ENCODE measurements around the gene FAM117B. TPM values are rescaled to one million over a fixed set of nuclear protein-coding genes. Genes with fewer than 3 reads are reported as not detected.

Gene FAM117B
- polyA plus RNA-seq, 1 donor (not counting 4 experiments of a cell fraction or from before 2014, with no cell fraction given), result 1.9 TPM

- no peak for TF ChIP-seq CTCF (optimal IDR thresholded peaks at IDR 0.05 in 1 of 3, IDR thresholded peaks at IDR 0.05 in 1 of 3, conservative IDR thresholded peaks at IDR 0.05 in 1 of 3; ENCODE audit: extremely low read depth in 1 of 3, insufficient read depth in 2 of 3, low read length in 3 of 3)
- TF ChIP-seq EZH2 (IDR thresholded peaks at IDR 0.05; ENCODE audit: low read length), result no peak
- no peak overlapping the region for H3K4me2 ChIP-seq (ENCODE audit: control insufficient read depth, extremely low read depth, insufficient read depth, low read depth, low read length)
- no peak overlapping the region for H3K9ac ChIP-seq (ENCODE audit: control insufficient read depth, extremely low read depth, insufficient read depth, low read length)
Measured at GRCh38 chr2:202771741-202772460, 137.1 kb downstream of the FAM117B start.

GRCh38 chr2:202773301-202773973, 138.7 kb downstream of the FAM117B start:
- no peaks in the 10 kb centered on the region for H3K36me3 ChIP-seq (ENCODE audit: control insufficient read depth in 2 of 2, extremely low read depth in 1 of 2, insufficient read depth in 2 of 2, low read length in 2 of 2)
- FAIRE-seq (no peak), DNase-seq (ENCODE audit: low read depth, low spot score) (no peak)
- no peak overlapping the region for H3K9ac ChIP-seq (ENCODE audit: control insufficient read depth, extremely low read depth, insufficient read depth, low read length)
- no peaks in the 10 kb centered on the region for H3K9me3 ChIP-seq (ENCODE audit: control insufficient read depth, low read depth, low read length)
- H2AFZ ChIP-seq (ENCODE audit: control insufficient read depth, low read length), result no peak overlapping the region
- TF ChIP-seq CTCF (optimal IDR thresholded peaks at IDR 0.05 in 1 of 3, IDR thresholded peaks at IDR 0.05 in 1 of 3, conservative IDR thresholded peaks at IDR 0.05 in 1 of 3; ENCODE audit: extremely low read depth in 1 of 3, insufficient read depth in 2 of 3, low read length in 3 of 3), result no peak
- TF ChIP-seq EZH2 (IDR thresholded peaks at IDR 0.05; ENCODE audit: low read length), result no peak
- no peak overlapping the region for H3K27ac ChIP-seq (ENCODE audit: control insufficient read depth, insufficient read depth, low read length)
- no peaks in the 10 kb centered on the region for H3K27me3 ChIP-seq (ENCODE audit: control insufficient read depth, extremely low read depth, insufficient read depth, low read length)
- no peaks in the 10 kb centered on the region for H3K79me2 ChIP-seq (ENCODE audit: control insufficient read depth, insufficient read depth, low read length)
- H4K20me1 ChIP-seq (ENCODE audit: control insufficient read depth, extremely low read depth, insufficient read depth, low read length), result no peaks in the 10 kb centered on the region
- no peaks in the 10 kb centered on the region for H3K9me1 ChIP-seq (ENCODE audit: control insufficient read depth, extremely low read depth, insufficient read depth, low read length)
- H3K4me3 ChIP-seq (ENCODE audit: control insufficient read depth in 2 of 3, extremely low read depth in 1 of 3, insufficient read depth in 2 of 3, low read depth in 1 of 3, low read length in 3 of 3), result no peak overlapping the region
- H3K4me1 ChIP-seq (ENCODE audit: control insufficient read depth, extremely low read depth, insufficient read depth, low read length), result no peaks in the 10 kb centered on the region
- H3K4me2 ChIP-seq (ENCODE audit: control insufficient read depth, extremely low read depth, insufficient read depth, low read depth, low read length), result no peak overlapping the region
- dilution Hi-C loops (cut with MboI; ENCODE audit: extremely low pct_ligation_motif_present, low sequenced_read_pairs), result no loop called here

More at GRCh38 chr2:202771741-202772460, 137.1 kb downstream of the FAM117B start:
- Histone ChIP-seq H3K9me1 (ENCODE audit: control insufficient read depth, extremely low read depth, insufficient read depth, low read length) (no peaks in the 10 kb centered on the region), H4K20me1 (ENCODE audit: control insufficient read depth, extremely low read depth, insufficient read depth, low read length) (no peaks in the 10 kb centered on the region), H3K36me3 (ENCODE audit: control insufficient read depth in 2 of 2, extremely low read depth in 1 of 2, insufficient read depth in 2 of 2, low read length in 2 of 2) (no peaks in the 10 kb centered on the region), H3K4me1 (ENCODE audit: control insufficient read depth, extremely low read depth, insufficient read depth, low read length) (no peaks in the 10 kb centered on the region), H3K79me2 (ENCODE audit: control insufficient read depth, insufficient read depth, low read length) (no peaks in the 10 kb centered on the region), H3K27ac (ENCODE audit: control insufficient read depth, insufficient read depth, low read length) (no peak overlapping the region), H3K4me3 (ENCODE audit: control insufficient read depth in 2 of 3, extremely low read depth in 1 of 3, insufficient read depth in 2 of 3, low read depth in 1 of 3, low read length in 3 of 3) (no peak overlapping the region), H3K27me3 (ENCODE audit: control insufficient read depth, extremely low read depth, insufficient read depth, low read length) (no peaks in the 10 kb centered on the region), H3K9me3 (ENCODE audit: control insufficient read depth, low read depth, low read length) (no peaks in the 10 kb centered on the region), H2AFZ (ENCODE audit: control insufficient read depth, low read length) (no peak overlapping the region)
- dilution Hi-C loops (cut with MboI; ENCODE audit: extremely low pct_ligation_motif_present, low sequenced_read_pairs), result no loop called here
- no peak for DNase-seq (ENCODE audit: low read depth, low spot score)
- no peak for FAIRE-seq
